GM20431 (cell line): ENCODE measurements around the gene IQGAP2.

Experiments used
- in situ Hi-C: fragments of 300-500 bp; cut with MseI, MboI; formaldehyde crosslinking; loops from one replicate; pipeline ENCODE4 v1.15.0; 2020; ENCODE audit warnings: low sequenced_read_pairs; ENCODE audit not compliant: unreplicated experiment

Gene IQGAP2

GRCh38 chr5:76594107-76594506 is 191.0 kb downstream of the IQGAP2 start:
- in situ Hi-C loops = no loop called here

GRCh38 chr5:76595755-76596481 is 192.8 kb downstream of the IQGAP2 start:
- in situ Hi-C loops = no loop called here

GRCh38 chr5:76598531-76598930 is 195.4 kb downstream of the IQGAP2 start:
- in situ Hi-C loops = no loop called here

GRCh38 chr5:76600716-76601115 is 197.6 kb downstream of the IQGAP2 start:
- in situ Hi-C loops = loop anchor here (10.0 kb wide), 1 partner anchor 174 kb away; no protein-coding TSS in a partner anchor

- in situ Hi-C loops = loop anchor here (10.0 kb wide), 1 partner anchor 173 kb away; no protein-coding TSS in a partner anchor
Measured at GRCh38 chr5:76601470-76601869, 198.4 kb downstream of the IQGAP2 start.

- in situ Hi-C loops = loop anchor here (10.0 kb wide), 1 partner anchor 173 kb away; no protein-coding TSS in a partner anchor
Measured at GRCh38 chr5:76602094-76602726, 199.1 kb downstream of the IQGAP2 start.

- in situ Hi-C loops = loop anchor here (10.0 kb wide), 1 partner anchor 171 kb away; no protein-coding TSS in a partner anchor
Measured at GRCh38 chr5:76603991-76604390, 200.9 kb downstream of the IQGAP2 start.

- in situ Hi-C loops = loop anchor here (10.0 kb wide), 1 partner anchor 170 kb away; no protein-coding TSS in a partner anchor
Measured at GRCh38 chr5:76604838-76605237, 201.8 kb downstream of the IQGAP2 start.

- in situ Hi-C loops = loop anchor here (10.0 kb wide), 1 partner anchor 168 kb away; no protein-coding TSS in a partner anchor
Measured at GRCh38 chr5:76606701-76607100, 203.6 kb downstream of the IQGAP2 start.

- in situ Hi-C loops = loop anchor here (10.0 kb wide), 1 partner anchor 167 kb away; no protein-coding TSS in a partner anchor
Measured at GRCh38 chr5:76607353-76607871, 204.3 kb downstream of the IQGAP2 start.

GRCh38 chr5:76608833-76609232 is 205.7 kb downstream of the IQGAP2 start:
- in situ Hi-C loops = loop anchor here (10.0 kb wide), 1 partner anchor 166 kb away; no protein-coding TSS in a partner anchor

GRCh38 chr5:76610196-76610595 is 207.1 kb downstream of the IQGAP2 start:
- in situ Hi-C loops = no loop called here

- in situ Hi-C loops = no loop called here
Measured at GRCh38 chr5:76612942-76613341, 209.9 kb downstream of the IQGAP2 start.

GRCh38 chr5:76615759-76616158 is 212.7 kb downstream of the IQGAP2 start:
- in situ Hi-C loops = no loop called here

GRCh38 chr5:76616206-76616605 is 213.1 kb downstream of the IQGAP2 start:
- in situ Hi-C loops = no loop called here

GRCh38 chr5:76617229-76617628 is 214.1 kb downstream of the IQGAP2 start:
- in situ Hi-C loops = no loop called here

GRCh38 chr5:76617675-76618074 is 214.6 kb downstream of the IQGAP2 start:
- in situ Hi-C loops = no loop called here

- in situ Hi-C loops = no loop called here
Measured at GRCh38 chr5:76620166-76620565, 217.1 kb downstream of the IQGAP2 start.

GRCh38 chr5:76622076-76622475 is 219.0 kb downstream of the IQGAP2 start:
- in situ Hi-C loops = no loop called here

- in situ Hi-C loops = no loop called here
Measured at GRCh38 chr5:76622973-76623596, 220.0 kb downstream of the IQGAP2 start, which contains the start of gene F2RL2. TSS of gene F2RL2 (minus strand) at chr5:76623403. CDS start at chr5:76623230, 173 bp downstream.
